ENCODE data around the gene FRK. TPM values are rescaled to one million over a fixed set of nuclear protein-coding genes. Genes with fewer than 3 reads are reported as not detected.

FRK gene
- polyA plus RNA-seq, 3 donors, result not detected

DNA sequence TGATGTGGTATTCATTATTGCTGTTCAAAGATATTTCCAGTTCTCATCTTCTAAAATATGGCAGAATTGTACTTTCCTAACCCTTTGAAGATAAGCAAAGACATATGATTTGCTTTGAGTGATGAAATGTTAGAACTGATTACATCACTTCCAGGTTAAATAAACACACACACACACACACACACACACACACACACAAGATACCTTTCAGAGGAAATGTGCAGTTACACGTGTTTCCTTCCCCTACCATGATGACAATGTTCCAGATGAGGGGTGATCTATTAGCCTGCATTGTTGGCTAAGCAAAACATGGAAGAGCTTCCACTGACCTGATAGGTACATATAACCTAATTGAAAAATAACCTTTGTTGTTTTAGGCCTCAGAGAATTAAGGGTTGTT lies 11.7 kb upstream of the FRK start:
- no peaks in the 10 kb centered on the region for H3K36me3 Mint-ChIP-seq
- no peaks in the 10 kb centered on the region for H3K4me1 Mint-ChIP-seq
- Histone ChIP-seq H3K27ac (ENCODE audit: low read depth in 1 of 2, low read length in 2 of 2) (no peak overlapping the region), H3K27me3 (ENCODE audit: control insufficient read depth in 2 of 2, insufficient read depth in 2 of 2, low read length in 2 of 2) (peaks cover 0 to 2% of the 10 kb centered on the region in 2 donors), H3K9me3 (replicated peaks in 1 of 2; ENCODE audit: control insufficient read depth in 1 of 2, insufficient read depth in 1 of 2, low read length in 2 of 2) (no peaks in the 10 kb centered on the region), H3K4me1 (ENCODE audit: control insufficient read depth in 1 of 2, insufficient read depth in 2 of 2, low read length in 2 of 2) (no peaks in the 10 kb centered on the region), H3K36me3 (replicated peaks in 1 of 2; ENCODE audit: control insufficient read depth in 1 of 2, insufficient read depth in 2 of 2, low read length in 2 of 2) (no peaks in the 10 kb centered on the region), H3K79me2 (ENCODE audit: insufficient read depth, low read length) (no peaks in the 10 kb centered on the region), H3K4me3 (replicated peaks in 1 of 3; ENCODE audit: low read depth in 2 of 3, low read length in 3 of 3) (no peak overlapping the region), H3K9ac (ENCODE audit: insufficient read depth, low read length, poor library complexity, severe bottlenecking) (no peak overlapping the region), H4K20me1 (ENCODE audit: insufficient read depth, low read length) (no peaks in the 10 kb centered on the region), H2AFZ (ENCODE audit: insufficient read depth, low read depth, low read length, poor library complexity, severe bottlenecking) (no peak overlapping the region), H3K4me2 (replicated peaks; ENCODE audit: extremely low read depth, low read length, poor library complexity, severe bottlenecking) (no peak overlapping the region)
- no peak overlapping the region for H3K4me3 Mint-ChIP-seq
- WGBS (ENCODE audit: insufficient coverage), result no CpG with 5 or more reads among the region's 1 CpG
- DNase-seq, result no peak
- intact Hi-C loops (cut with micrococcal nuclease), result no loop called here
- peaks cover 0 to 3% (median 2%) of the 10 kb centered on the region in 3 donors for H3K27me3 Mint-ChIP-seq (ENCODE audit: low read depth in 3 of 3)
- no peak overlapping the region for H3K27ac Mint-ChIP-seq
- H3K9me3 Mint-ChIP-seq, result no peaks in the 10 kb centered on the region
- TF ChIP-seq, protein P1, sequence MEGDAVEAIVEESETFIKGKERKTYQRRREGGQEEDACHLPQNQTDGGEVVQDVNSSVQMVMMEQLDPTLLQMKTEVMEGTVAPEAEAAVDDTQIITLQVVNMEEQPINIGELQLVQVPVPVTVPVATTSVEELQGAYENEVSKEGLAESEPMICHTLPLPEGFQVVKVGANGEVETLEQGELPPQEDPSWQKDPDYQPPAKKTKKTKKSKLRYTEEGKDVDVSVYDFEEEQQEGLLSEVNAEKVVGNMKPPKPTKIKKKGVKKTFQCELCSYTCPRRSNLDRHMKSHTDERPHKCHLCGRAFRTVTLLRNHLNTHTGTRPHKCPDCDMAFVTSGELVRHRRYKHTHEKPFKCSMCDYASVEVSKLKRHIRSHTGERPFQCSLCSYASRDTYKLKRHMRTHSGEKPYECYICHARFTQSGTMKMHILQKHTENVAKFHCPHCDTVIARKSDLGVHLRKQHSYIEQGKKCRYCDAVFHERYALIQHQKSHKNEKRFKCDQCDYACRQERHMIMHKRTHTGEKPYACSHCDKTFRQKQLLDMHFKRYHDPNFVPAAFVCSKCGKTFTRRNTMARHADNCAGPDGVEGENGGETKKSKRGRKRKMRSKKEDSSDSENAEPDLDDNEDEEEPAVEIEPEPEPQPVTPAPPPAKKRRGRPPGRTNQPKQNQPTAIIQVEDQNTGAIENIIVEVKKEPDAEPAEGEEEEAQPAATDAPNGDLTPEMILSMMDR (IDR thresholded peaks at IDR 0.05), result no peak

- peaks cover 0 to 2% of the 10 kb centered on the region in 2 donors for H3K27me3 ChIP-seq (ENCODE audit: control insufficient read depth in 2 of 2, insufficient read depth in 2 of 2, low read length in 2 of 2)
- no peak overlapping the region for H3K4me2 ChIP-seq (replicated peaks; ENCODE audit: extremely low read depth, low read length, poor library complexity, severe bottlenecking)
- no peak overlapping the region for H3K9ac ChIP-seq (ENCODE audit: insufficient read depth, low read length, poor library complexity, severe bottlenecking)
- no peaks in the 10 kb centered on the region for H3K4me1 ChIP-seq (ENCODE audit: control insufficient read depth in 1 of 2, insufficient read depth in 2 of 2, low read length in 2 of 2)
- intact Hi-C loops (cut with micrococcal nuclease), result no loop called here
- H3K9me3 ChIP-seq (replicated peaks in 1 of 2; ENCODE audit: control insufficient read depth in 1 of 2, insufficient read depth in 1 of 2, low read length in 2 of 2), result no peaks in the 10 kb centered on the region
- no peaks in the 10 kb centered on the region for H3K36me3 Mint-ChIP-seq
- H3K4me3 ChIP-seq (replicated peaks in 1 of 3; ENCODE audit: low read depth in 2 of 3, low read length in 3 of 3), result no peak overlapping the region
- peaks cover 0 to 3% (median 2%) of the 10 kb centered on the region in 3 donors for H3K27me3 Mint-ChIP-seq (ENCODE audit: low read depth in 3 of 3)
- no peak overlapping the region for H3K27ac ChIP-seq (ENCODE audit: low read depth in 1 of 2, low read length in 2 of 2)
- H3K27ac Mint-ChIP-seq, result no peak overlapping the region
- no peaks in the 10 kb centered on the region for H3K4me1 Mint-ChIP-seq
- peaks cover 0 to 3% (median 0%) of the 10 kb centered on the region in 7 donors for H3K9me3 Mint-ChIP-seq
- TF ChIP-seq, protein P1 (IDR thresholded peaks at IDR 0.05), result no peak
- no CpG with 5 or more reads among the region's 2 CpGs for WGBS (ENCODE audit: insufficient coverage)
- no peak overlapping the region for H3K4me3 Mint-ChIP-seq
- H2AFZ ChIP-seq (ENCODE audit: insufficient read depth, low read depth, low read length, poor library complexity, severe bottlenecking), result no peak overlapping the region
- no peaks in the 10 kb centered on the region for H3K36me3 ChIP-seq (replicated peaks in 1 of 2; ENCODE audit: control insufficient read depth in 1 of 2, insufficient read depth in 2 of 2, low read length in 2 of 2)
- no peaks in the 10 kb centered on the region for H4K20me1 ChIP-seq (ENCODE audit: insufficient read depth, low read length)
- no peaks in the 10 kb centered on the region for H3K79me2 ChIP-seq (ENCODE audit: insufficient read depth, low read length)
- DNase-seq, result no peak
Observed at GRCh38 chr6:116070616-116071389, 10.1 kb upstream of the FRK start.
